Sigmoid colon (tissue), 4 donors: ENCODE results near the gene ZC3H15.

Experiments
- EP300 ChIP-seq, 4 donors: sonication (generic); formaldehyde crosslinking; IDR thresholded peaks; one replicate each; pipeline ENCODE4 v1.6.1; 2017; ENCODE audit warnings: antibody characterized with exemption in 4 of 4
- POLR2A ChIP-seq, 2 donors: fragments of 450-650 bp; IDR thresholded peaks; one replicate each; pipeline ENCODE4 v1.6.1; 2016; ENCODE audit warnings: antibody characterized with exemption in 2 of 2, mild to moderate bottlenecking in 2 of 2, moderate library complexity in 2 of 2
- POLR2AphosphoS5 ChIP-seq, 4 donors: sonication (generic); formaldehyde crosslinking; IDR thresholded peaks; one replicate each; pipeline ENCODE4 v1.6.1; 2017; ENCODE audit warnings: antibody characterized with exemption in 4 of 4
- TF ChIP-seq, protein P1 (sequence below), 4 experiments: fragments of 450-650 bp in 3 of 4; fragments of 200-600 bp in 1 of 4; IDR thresholded peaks; one replicate each; pipeline ENCODE4 v1.5.1; 2016 to 2019; ENCODE audit warnings: antibody characterized with exemption in 4 of 4, mild to moderate bottlenecking in 3 of 4, moderate library complexity in 2 of 4

DNA sequence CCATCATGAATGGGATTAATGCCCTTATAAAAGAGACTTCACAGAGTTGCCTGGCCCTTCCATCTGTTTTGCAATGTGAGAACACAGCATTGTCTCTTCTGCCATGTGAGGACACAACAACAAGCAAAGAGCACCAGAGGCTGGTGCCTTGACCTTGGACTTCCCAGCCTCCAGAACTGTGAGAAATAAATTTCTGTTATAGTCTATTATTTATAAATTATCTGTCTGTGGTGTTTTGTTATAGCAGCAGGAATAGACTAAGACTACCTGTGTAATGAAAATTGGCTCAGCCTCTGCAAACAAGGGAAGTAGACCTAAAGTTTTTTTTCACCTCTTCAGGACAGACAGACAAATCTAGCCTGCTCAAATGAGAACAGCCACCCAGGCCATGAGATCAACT lies 19.3 kb upstream of the ZC3H15 start:
- TF ChIP-seq POLR2AphosphoS5 (IDR thresholded peaks at IDR 0.05) (no peak), EP300 (IDR thresholded peaks at IDR 0.05) (no peak), POLR2A (IDR thresholded peaks at IDR 0.05) (no peak)
- TF ChIP-seq, protein P1, sequence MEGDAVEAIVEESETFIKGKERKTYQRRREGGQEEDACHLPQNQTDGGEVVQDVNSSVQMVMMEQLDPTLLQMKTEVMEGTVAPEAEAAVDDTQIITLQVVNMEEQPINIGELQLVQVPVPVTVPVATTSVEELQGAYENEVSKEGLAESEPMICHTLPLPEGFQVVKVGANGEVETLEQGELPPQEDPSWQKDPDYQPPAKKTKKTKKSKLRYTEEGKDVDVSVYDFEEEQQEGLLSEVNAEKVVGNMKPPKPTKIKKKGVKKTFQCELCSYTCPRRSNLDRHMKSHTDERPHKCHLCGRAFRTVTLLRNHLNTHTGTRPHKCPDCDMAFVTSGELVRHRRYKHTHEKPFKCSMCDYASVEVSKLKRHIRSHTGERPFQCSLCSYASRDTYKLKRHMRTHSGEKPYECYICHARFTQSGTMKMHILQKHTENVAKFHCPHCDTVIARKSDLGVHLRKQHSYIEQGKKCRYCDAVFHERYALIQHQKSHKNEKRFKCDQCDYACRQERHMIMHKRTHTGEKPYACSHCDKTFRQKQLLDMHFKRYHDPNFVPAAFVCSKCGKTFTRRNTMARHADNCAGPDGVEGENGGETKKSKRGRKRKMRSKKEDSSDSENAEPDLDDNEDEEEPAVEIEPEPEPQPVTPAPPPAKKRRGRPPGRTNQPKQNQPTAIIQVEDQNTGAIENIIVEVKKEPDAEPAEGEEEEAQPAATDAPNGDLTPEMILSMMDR (IDR thresholded peaks at IDR 0.05) = no peak
